Activated naive CD4-positive, alpha-beta T cell treated with Interleukin-2 at 50 U/mL for 16 hours (primary cell): ENCODE data around the gene ARMCX1.
"Not testable (repeated sequence)": the region's sequence is repeated elsewhere in the genome, so short reads cannot be mapped to it uniquely, and the experiment has no call there.

Experiments
- DNase-seq: peaks from one replicate; pipeline ENCODE4 v3.0.0-alpha.2; 2020

Gene ARMCX1

DNA sequence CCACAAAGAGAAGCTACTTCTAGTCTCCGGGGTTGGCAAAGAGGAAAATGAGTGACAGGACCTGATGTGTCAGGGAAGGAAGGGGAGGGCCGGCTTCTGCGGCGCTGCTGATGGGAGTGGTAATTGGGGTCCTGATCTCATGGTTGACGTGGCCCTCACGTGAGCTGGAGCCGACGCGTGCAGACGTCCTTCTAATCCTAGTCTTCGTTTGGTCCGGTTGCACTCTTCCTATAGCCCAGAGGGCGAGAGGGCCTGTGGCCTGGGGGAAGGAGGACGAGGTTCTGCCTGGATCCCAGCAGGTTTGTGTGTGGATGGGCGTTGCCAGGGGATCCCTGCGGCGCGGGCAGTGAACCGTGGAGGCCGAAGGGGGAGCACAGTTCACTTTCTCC, at the start of gene ARMCX1:
Gene ARMCX1, plus strand, starts transcription at position 186 of the 389 bp plus-strand sequence. CDS start 2,384 bp downstream, outside the sequence.
- DNase-seq: no peak

DNA sequence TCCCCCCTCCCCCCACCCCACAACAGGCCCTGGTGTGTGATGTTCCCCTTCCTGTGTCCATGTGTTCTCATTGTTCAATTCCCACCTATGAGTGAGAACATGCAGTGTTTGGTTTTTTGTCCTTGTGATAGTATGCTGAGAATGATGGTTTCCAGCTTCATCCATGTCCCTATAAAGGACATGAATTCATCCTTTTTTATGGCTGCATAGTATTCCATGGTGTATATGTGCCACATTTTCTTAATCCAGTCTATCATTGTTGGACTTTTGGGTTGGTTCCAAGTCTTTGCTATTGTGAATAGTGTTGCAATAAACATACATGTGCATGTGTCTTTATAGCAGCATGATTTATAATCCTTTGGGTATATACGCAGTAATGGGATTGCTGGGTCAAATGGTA, 47.4 kb upstream of the ARMCX1 start:
- not testable (repeated sequence) for DNase-seq

DNA sequence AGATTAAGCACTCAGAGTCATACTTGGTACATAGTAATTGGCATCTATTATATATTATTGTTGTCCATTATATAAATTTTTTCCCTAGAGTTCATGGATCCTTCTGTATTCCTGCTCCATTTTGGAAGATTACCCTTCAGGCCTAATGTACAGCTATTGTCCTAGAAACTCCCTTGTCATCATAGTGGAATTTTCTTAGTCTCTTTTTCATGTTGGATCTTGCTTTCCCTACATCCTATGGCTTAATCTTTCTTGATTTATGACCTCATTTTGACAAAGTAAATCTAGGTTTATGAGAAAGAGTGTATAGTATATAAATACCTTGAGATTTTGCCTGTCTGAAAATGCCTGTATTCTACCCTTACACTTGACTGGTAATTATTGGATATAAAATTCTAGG, 43.0 kb upstream of the ARMCX1 start:
- no peak for DNase-seq

DNA sequence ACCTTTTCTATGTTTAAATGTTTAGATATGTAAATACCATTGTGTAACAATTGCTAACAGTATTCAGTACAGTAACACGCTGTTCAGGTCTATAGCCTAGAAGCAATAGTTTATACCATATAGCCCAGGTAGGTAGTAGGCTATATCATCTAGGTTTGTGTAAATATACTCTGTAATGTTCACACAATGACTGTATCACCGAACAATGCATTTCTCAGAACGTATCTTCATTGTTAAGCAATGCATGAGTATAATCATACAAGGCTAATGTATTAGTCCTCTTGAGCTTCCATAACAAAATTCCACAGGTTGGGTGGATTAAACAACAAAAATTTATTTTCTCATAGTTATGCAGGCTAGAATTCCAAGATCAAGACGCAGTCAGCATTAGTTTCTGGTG, 42.4 kb upstream of the ARMCX1 start:
- DNase-seq: no peak

DNA sequence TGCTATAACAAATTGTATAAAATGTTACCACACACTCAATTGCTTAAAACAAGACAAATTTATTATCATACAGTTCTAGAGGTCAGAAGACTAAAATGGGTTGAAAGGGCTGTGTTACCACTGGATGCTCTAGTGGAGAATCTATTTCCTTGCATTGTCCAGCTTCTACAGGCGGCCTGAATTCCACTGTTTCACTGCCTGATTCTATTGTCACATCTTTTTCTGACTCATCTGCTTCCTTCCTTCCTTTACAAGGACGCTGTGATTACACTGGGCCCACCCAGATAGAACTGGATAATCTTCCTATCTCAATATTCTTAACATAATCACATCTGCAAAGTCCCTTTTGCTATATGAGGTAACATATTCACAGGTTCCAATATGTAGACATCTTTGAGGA, 19.4 kb upstream of the ARMCX1 start:
- no peak for DNase-seq

DNA sequence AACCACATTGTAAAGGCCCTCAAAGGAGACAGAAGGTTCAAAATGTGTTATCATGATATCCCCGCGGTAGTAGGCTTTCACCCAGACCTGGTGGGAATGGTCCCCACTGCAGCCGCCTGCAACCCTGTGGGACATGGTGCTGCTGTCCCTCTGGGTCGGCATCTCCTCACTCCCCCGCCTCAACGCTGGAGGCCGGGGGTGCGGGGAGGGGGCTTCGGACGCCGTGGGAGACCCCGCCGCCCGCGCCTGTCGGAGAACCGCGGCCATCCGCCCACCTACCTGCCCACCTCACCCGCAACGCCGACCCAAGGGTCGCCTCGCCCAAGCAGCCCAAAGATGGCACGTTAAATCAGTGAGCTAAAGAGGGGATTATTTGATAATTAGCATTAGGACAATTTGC, 11.2 kb upstream of the ARMCX1 start:
- DNase-seq: no peak

DNA sequence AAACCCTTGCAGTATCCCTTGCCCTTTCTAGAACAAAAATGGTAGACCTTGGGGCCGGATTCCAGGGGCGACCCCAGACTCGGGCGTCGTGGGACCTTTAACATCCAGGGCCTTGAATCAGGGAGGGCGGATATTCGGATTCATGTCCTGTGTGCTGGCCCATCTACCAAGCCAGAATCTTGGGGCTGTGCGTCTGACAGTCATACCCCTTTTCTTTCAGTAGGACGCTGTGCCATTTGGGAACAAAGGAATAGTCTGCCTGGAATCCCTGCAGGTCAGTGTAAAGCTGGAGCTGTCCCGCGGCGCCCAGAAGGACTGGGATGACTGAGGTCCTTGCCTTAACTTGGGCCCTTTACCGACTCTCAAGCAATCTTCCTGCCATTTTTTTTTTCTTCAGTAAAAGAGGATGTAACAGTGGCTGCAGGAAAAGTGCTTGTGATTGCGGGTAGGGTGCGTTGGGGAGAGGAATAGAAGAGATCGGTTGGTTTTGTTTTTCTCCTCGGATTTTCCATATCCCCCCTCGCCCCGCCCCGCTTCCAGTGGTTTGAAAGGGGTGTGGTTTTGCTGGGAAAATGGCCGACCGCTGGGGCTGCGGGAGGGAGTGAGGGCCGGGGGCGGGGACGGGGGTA, 518 bp downstream of the ARMCX1 start:
- DNase-seq: no peak

DNA sequence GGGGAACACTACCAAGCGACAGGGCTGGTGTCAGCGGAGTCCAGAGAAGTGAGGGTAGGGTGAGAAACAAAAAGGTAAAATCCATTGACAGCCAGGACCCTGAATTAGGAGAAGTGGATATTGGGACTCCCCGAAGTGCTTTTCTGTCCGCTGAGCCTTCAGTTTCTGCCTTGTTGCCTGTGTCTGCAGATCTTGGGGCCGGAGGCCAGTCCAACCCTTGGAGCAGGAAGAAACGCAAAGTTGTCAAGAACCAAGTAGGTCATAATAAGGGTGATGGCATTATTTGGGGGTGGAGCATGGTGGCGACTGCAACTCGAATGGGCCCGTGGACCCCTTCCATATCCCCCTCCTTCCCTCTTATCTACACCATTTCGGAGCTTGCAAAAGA, 1.0 kb downstream of the ARMCX1 start:
- DNase-seq: no peak

DNA sequence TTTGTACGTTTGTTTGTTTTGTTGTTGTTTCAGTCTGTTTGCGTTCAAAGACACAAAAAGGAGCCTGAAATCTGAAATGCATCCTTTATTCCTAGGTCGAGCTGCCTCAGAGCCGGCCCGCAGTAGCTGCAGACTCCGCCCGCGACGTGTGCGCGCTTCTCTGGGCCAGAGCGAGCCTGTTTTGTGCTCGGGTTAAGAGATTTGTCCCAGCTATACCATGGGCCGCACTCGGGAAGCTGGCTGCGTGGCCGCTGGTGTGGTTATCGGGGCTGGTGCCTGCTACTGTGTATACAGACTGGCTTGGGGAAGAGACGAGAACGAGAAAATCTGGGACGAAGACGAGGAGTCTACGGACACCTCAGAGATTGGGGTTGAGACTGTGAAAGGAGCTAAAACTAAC, 2.4 kb downstream of the ARMCX1 start:
- DNase-seq: no peak

DNA sequence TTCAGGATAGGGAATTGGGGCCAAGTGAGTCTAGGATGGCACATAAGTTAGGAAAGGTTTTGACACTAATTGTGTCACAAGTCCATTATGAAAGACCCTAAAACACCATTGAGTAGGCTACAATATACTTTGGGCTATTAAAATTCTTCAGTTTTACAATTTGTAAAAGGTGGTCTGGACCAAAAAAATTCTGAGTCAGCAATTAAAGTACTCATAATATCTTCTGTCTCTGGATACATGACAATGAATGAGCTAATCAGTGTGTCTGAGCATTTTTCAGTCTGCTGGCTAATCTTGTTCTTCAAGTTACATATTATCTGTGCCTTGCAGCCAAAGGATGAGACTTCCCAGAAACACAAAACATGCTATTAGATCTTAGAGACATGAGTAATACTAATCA, 14.3 kb downstream of the ARMCX1 start:
- no peak for DNase-seq

DNA sequence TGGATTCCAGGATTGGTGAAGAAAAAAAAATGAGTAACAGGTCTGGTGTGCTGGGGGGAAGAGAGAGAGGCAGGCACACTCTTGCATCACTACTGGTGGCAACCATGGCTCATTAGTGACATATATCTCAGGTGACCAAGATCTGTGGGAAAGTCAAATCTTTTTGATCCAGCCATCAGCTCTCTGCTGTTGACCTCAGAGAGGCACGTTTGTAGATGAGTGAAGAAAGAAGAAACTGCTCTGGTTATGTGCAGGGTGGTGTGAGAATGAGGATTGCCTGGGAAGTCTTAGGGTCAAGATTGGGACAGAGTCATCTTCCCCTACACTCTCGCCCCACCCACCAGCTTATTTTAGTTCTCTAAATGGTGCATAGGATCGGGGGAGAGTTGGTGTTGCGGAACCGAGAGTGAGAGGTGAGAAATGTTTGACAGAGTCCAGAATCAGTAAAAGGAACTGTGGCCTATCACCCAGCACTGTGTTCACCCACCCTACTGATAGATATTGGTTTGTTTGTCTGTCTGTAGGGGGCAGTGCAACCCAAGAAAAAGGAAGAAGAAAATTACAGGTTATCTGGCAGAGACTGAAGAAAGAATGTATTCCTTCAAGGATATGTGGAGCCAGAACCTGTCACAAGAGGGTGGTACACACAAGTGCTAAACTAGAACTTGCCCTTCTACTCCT, 45.5 kb downstream of the ARMCX1 start:
- DNase-seq: no peak

DNA sequence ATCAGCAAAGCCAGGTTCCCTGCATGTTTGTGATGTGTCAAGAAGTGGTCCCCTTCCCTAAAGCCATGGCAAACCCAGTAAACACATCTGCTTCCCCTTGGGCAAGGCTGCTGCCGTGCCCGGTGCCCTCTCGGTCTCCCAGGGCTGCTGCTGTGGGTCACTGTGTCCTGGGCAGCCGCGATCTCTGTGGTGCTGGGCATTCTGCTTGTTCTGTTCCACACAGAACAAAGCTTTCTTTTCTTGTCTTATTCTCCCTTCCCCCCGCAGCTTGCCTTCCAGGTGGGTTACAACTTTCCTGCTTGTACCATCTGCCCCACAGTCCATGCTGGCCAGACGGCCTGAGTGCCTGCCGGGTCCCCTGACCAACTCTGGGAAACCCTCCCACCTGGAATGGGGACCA, 49.2 kb downstream of the ARMCX1 start:
- DNase-seq: not testable (repeated sequence)

DNA sequence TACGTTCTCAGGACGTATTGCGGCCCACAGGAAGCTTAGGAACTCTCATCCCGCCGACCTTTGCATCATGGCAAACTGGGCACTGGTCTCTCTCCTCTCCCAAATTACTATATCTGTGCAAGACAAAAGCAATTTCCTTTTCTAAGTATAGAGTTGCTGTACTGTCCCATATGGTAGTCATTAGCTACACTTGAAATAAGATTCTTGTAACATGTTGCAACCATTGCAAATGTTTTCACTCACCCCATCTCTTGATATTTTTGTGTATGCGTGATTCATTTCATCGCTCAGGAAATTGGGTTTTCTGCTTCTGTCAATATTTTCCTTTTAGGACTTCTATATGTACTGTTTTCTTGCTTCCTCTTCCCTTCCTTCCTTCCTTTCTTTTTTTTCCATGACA, 51.7 kb downstream of the ARMCX1 start:
- DNase-seq: no peak
